Amniotic epithelial cell (primary cell): ENCODE results near the gene ARHGEF2.

Experiments
- DNase-seq: peaks from one replicate; pipeline ENCODE4 v3.0.0-alpha.2; 2010; ENCODE audit warnings: low read depth

The ARHGEF2 gene

GRCh38 chr1:155911156-155912055, 66.9 kb downstream of the ARHGEF2 start, which contains the start of gene RIT1:
RIT1 (minus strand) TSS chr1:155911349; CDS start chr1:155910761, 588 bp downstream.
- DNase-seq, result peak; percentile 67

GRCh38 chr1:155910621-155911121, 67.7 kb downstream of the ARHGEF2 start:
- no peak for DNase-seq

GRCh38 chr1:155909894-155910293, 68.5 kb downstream of the ARHGEF2 start:
- DNase-seq, result peak; percentile 40

GRCh38 chr1:155904261-155904660, 74.1 kb downstream of the ARHGEF2 start:
- no peak for DNase-seq

GRCh38 chr1:155900161-155900560, 78.2 kb downstream of the ARHGEF2 start:
- DNase-seq, result no peak

GRCh38 chr1:155899683-155900082, 78.7 kb downstream of the ARHGEF2 start:
- no peak for DNase-seq

- no peak for DNase-seq
Measured at GRCh38 chr1:155898888-155899287, 79.5 kb downstream of the ARHGEF2 start.

- no peak for DNase-seq
Measured at GRCh38 chr1:155897746-155898145, 80.6 kb downstream of the ARHGEF2 start.
